G401.6 (cell line): Measurements from ENCODE around the gene TESK1.
"Not testable (repeated sequence)": the region's sequence is repeated elsewhere in the genome, so short reads cannot be mapped to it uniquely, and the experiment has no call there.

Source experiments
- FAIRE-seq: peaks from 2 replicates; lab custom pipeline; 2012; peaks lifted over from hg19 to GRCh38; lab: Jason Lieb, UNC

The TESK1 gene

DNA sequence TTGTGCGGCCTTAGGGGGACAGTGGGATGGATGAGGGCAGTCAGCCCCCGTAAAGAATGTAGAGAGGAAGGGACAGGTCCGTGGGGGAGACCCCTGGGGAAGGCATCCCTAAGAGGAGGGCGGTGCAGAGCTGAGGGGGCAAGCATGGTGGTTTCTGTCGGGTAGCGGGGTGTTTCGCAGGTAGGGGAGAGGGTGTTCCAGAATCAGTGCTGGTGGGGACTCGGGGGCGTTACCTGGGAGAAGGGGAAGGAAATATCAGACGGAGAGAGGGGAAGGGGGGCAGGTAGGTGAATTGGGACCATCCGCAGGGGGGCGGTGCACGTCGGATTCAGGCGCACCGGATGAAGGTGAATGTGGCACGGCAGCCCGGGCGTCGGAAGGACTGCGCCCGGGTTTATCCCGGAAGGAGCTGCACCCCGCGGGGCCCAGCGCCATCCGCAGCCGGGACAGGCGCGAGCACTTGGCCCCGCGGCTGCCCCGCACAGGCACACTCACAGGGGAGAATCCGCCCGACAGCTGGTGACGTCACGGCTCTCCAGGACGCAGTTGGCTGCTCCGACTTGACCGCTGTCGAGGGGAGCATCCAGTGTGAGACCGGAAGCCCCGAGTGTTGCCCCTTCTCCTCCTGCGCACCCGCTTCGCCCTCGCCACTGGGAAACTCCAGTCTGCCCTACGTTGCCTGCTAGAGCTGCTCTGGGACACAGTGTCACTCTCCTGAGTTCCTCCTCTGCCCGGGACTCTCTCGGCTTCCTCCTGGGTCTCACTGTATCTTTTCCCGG, 11.8 kb downstream of the TESK1 start:
- no peak for FAIRE-seq

DNA sequence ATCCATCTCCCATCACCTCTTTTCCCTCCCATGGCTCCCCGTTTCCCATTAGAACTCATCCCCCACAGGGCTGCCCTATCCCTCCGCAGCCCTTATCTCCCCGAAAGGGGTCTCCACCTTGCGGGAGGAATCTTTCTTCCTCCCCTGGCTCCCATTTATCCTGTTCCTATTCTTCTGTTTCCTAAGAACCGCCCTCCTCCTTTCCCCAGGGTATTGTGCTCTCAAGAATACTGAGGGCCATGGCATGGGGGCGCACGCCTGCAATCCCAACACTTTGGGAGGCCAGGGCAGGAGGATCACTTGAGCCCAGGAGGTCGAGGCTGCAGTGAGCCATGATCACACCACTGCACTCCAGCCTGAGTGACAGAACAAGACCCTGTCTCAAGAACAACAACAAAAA, 12.5 kb downstream of the TESK1 start:
- no peak for FAIRE-seq

DNA sequence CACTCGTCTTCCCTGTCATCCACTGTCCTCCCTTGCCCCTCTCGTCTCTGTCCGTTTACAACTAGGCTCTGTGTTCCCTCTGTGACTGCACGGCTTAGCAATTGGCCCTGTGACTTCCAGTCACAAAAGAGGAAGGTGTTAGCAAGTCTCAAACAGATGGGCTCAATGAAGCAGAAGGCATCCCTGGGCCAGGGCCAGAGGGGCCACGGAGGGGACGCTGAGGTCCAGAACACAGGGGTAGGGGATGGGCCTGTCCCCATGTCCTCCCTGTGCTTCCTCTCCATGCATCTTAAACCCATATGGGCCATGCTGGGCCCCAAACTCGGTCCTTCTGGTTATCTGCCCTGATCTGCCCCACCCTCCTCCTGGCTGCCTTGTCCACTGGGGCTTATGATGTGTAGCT, 13.3 kb downstream of the TESK1 start, which contains the start of gene CD72:
TSS of gene CD72 (minus strand) at position 89 of the 403 bp plus-strand sequence. CDS start 110 bp downstream, outside the sequence.
- FAIRE-seq: no peak

DNA sequence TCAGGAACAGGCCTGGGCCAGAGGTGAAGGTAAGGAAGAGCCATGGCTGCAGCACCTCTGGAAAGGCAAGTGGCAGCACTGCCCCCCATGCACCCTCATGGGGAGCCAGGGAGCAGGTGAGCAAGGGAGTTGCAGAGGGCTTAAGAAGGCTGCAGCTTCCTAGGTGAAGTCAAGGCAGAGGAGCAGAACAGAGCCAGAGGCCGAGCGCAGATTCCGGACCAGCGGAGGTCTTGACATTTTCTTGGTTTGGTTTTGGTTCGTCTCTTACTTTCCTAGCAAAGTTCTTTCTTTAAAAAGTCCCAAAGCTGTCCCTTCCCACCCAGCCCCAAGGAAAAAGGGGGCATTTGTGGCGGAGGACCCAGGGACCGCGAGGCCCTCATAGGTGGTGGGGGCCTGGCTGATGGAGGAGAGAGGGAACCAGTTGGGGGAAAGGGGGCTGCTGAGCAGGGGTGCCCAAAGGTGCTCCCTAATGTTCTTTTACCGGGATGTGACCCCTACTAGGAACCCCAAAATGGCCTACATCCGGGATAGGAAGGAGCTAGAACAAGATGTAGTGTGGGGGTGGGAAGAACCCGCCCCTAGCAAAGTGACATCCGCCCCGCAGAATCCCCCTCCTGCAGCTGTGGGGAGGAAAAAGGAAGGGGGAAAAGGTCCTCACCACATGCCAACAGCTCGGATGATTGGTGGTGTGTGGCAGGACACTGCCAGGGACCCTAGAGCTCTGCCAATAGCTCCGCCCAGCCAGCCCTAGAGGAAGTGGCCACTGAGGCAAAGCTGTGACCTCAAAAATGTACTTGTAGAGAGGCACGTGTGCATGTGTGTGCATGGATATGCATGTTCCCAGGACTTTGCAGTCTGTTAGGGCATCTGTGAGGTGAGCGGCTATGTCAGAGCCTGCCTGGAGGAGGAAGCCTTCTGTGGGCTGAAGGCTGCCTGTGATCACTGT, 14.1 kb downstream of the TESK1 start:
- no peak for FAIRE-seq

DNA sequence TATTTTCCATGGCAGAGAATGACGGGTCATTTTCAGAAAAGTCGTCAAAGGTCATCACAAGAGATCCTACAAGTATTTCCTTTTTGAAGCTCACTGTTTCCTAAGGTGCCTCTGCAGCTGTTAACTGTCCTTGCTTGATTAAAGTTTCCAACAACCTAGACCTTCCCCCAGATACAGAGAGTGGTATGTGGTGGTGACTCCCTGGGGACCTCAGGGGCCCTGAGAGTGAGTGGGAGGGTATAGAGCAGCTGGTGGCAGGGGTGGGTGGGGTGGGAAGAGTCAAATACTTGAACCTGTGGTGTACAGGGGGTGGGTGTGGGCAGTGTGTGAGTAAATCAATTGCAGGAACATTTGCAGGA, 14.7 kb downstream of the TESK1 start:
- FAIRE-seq: no peak

DNA sequence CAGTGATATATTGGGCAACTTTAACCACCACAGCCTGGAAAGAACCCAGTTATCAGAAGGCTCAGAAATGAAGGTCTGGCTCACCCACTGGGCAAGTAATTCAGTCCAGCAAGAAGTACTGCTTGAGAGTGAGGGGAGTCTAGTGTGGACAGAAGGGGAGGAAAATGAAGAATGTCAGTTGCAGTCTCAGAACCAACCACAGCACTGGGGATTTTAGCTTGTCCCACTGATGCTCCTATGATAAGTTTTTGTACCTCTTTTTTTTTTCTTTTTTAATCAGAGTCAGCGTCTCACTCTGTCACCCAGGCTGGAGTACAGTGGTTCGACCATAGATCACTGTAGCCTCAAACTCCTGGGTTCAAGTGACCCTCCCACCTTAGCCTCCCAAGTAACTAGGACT, 22.5 kb downstream of the TESK1 start:
- no peak for FAIRE-seq

DNA sequence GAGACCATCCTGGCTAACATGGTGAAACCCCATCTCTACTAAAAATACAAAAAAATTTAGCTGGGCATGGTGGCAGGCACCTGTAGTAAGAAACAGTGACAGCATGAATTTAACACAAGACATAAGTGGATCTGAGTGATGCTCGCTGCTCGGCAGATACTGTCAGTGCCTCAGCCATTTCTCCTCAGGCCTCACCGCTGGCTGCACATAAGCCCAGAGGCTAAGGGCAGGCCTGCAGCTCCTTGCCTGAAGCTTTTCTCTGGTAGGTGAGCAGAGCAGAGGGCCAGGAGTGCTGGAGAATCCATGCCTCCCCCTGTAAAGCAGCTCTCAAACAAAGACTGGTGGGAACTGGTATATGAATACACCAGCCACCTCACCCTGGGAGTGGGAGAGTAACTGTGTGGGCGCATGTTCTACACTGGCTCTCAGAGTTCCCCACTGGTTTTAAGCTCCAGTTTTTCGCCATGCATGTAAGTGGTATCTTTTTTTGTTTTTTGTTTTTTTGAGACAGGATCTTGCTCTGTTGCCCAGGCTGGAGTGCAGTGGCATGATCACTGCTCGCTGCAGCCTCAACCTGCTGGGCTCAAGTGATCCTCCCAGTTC, 23.4 kb downstream of the TESK1 start:
- FAIRE-seq: no peak

DNA sequence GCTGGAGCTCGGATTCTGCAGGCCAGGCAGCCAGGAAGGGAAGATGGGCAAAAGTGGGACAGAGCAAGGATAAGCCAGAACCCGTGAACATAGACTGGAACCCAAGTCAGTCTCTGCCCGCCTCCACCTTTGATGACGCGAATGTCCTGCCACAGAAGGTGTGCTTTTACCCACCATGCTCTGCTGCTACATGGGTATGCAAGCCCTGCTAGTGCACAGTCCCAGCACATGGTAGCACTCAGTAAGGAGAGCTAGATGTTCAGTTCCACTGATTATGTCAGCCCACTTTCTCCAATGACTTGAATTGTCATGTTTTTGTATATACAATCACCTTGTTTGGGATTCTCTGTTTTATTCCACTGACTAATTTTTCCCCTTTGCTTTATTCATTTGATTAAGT, 24.5 kb downstream of the TESK1 start:
- FAIRE-seq: no peak

DNA sequence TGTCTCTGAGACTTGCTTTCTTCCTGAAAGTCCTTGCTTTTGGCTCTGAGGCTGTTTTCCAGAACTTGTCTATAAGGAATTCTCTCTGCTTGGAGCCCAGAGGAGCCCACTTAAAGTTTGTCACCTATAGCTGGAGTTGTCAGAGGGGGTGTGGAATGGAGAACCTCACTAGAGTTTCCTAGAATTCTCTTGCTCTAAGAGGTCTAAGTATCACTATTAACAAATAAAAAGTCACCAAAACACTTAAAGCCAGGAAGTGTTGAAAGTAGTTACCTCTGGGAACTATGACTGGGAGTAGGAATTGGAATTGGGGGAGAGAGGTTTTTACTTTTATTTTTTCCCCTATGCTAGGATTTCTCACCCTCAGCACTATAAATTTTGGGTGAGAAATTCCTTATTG, 30.7 kb downstream of the TESK1 start:
- FAIRE-seq: no peak

DNA sequence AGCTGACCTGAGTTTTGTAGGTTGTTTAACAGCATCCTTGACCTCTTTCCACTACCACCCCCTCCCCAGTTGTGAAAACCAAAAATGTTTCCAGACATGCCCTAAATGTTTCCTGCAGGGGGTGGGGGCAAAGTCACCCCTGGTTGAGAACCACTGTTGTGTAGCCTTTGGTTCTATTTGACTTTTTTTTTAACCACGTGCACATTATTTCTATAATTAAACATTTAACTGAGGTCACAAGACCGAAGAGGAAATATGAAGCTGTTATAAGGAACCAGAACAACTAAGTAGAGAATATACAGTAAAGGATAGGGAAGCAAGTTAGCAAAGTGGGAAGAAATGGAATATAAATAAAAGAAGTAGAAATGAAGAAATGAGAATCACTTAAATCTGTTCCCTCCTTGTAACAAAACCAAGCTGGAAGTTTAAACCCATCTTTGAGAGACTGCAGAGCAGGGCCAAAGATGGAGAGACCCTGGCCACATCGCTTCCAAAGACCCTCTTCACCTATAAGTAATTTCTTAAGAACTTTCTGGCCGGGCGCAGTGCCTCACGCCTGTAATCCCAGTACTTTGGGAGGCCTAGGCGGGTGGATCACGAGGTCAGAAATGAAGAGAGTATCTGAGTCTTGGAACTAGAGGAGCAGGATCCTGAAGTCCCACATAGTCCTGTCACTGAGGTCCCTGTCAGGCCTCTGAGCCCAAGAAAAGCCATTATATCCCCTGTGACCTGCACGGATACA, 31.2 kb downstream of the TESK1 start:
- FAIRE-seq: no peak

DNA sequence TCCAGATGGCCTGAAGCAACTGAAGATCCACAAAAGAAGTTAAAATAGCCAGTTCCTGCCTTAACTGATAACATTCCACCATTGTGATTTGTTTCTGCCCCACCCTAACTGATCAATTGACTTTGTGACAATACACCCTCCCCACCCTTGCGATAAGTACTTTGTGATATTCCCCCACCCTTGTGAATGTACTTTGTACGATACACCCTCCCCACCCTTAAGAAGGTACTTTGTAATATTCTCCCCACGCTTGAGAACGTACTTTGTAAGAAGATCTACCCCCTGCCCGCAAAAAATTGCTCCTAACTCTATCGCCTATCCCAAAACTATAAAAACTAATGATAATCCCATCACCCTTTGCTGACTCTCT, 31.8 kb downstream of the TESK1 start:
- not testable (repeated sequence) for FAIRE-seq

DNA sequence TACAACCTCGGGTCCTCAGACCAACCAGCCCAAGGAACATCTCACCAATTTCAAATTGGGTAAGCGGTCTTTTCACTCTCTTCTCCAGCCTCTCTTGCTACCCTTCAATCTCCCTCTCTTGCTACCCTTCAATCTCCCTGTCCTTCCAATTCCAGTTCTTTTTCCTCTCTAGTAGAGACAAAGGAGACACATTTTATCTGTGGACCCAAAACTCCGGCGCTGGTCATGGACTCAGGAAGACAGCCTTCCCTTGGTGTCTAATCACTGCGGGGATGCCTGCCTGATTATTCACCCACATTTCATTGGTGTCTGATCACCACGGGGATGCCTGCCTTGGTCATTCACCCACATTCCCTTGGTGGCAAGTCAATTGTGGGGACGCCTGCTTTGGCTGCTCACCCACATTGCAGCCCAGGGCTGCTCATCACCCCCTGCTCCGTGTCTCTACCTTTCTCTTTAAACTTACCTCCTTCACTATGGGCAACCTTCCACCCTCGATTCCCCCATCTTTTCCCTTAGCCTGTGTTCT, 32.4 kb downstream of the TESK1 start:
- not testable (repeated sequence) for FAIRE-seq

DNA sequence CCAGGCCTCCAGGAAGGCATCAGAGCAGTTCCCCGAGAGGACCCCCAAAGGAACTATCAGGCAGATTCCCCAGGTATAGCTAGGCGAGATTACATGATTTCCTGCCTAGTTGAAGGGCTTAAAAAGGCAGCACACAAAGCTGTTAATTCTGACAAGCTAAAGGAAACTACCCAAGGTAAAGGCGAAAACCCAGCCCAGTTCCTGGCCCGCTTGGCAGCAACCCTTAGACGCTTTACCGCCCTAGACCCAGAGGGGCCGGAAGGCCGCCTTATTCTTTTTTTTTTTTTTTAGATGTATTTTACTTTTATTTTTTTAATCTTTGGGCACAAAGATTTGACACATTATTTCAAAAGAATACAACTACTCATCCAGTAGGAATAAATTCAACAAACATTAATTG, 33.7 kb downstream of the TESK1 start:
- not testable (repeated sequence) for FAIRE-seq

DNA sequence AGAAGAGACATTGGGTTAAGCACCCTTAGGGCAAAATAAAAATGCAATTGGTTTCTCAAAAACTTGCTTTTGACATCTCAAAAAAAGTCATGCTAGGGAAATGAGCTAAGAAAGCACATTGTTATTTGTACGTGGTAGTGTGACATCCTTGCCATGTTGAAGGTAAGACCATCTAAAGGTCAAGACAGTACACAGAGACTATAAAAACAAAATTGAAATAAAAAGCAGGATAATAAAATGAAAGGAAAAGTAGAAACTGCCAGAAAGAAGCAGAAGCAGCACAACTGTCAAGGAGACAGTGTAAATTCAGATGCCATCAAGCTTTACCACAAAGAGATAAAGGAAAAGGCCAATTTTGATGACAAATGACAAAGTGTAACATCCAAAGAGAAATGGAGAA, 34.2 kb downstream of the TESK1 start:
- FAIRE-seq: not testable (repeated sequence)

DNA sequence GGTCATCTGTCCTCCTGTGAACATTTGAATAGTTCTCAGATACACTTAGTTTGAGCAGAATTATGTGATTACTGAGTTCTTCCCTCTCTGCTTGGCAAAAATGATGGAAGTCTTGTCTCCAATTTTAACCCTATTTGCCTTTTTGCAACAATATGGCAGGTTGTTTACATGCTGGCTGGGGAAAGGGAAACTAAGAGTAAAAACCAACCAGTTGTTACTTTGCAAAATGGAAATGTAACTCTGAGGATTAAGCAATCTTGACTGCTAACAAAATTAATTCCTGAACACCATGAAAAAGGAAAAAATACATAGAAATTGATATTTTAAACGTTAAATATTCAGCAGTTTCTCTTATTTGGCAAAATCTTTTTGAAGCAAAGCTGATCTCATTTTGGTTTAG, 34.6 kb downstream of the TESK1 start:
- no peak for FAIRE-seq

DNA sequence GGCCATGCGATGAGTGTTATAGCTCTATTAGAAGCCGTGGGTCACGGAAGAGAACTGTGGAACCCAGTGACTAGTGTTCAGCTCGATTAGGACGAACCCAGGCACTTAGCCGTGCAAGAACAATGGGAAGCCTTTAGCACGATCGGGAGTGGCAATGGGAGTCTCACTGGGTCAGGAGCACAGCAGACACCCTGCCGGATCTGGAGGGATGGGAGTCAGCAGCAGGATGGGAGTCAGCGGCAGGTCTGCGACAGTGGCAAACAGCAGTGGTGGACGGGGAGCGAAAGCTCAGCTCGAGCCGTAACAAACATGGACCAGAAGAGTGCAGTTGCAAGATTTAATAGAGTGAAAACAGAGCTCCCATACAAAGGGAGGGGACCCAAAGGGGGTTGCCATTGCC, 35.4 kb downstream of the TESK1 start:
- not testable (repeated sequence) for FAIRE-seq

DNA sequence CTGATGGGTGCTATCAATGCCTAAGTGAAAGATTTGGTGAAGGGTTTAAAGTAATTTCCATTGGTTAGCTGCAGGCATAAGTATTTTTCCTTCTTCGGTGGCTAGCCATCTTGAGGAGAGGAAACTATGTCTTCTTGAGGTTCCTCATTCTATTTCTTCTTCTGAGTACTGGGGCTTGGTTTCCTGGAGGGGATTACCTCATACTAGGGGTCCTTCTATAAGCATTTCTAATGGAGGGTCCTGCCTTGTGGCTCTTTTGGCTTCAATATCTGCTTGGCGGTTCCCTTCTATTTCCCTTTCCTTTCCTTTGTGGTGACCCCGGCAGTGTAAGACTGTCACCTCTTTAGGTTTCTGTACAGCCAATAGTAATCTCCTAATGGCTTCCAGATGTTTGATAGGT, 36.4 kb downstream of the TESK1 start:
- not testable (repeated sequence) for FAIRE-seq

DNA sequence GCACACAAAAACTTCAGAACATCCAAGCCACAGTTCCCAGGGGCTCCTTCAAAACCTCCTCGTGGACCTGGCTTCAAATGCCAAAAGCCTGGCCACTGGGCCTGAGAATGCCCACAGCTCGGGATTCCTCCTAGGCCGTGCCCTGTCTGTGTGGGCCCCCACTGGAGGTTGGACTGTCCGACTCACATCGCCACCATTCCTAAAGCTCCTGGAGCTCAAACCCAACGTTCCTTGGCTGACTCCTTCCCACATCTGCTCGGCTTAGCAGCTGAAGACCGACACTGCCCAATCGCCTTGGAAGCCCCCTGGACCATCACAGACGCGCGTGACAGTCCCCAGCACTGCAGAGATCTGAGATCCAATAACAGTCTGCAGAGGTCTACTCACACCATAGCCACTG, 38.0 kb downstream of the TESK1 start:
- FAIRE-seq: no peak

DNA sequence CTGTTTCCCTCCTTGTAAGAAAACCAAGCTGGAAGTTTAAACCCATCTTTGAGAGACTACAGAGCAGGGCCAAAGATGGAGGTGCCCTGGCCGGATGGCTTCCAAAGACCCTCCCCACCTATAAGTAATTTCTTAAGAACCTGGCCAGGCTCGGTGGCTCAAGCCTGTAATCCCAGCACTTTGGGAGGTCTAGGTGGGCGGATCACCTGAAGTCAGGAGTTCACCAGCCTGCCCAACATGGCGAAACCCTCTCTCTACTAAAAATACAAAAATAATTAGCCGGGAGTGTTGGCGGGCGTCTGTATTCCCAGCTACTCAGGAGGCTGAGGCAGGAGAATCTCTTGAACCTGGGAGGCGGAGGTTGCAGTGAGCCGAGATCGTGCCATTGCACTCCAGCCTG, 40.7 kb downstream of the TESK1 start:
- FAIRE-seq: not testable (repeated sequence)

DNA sequence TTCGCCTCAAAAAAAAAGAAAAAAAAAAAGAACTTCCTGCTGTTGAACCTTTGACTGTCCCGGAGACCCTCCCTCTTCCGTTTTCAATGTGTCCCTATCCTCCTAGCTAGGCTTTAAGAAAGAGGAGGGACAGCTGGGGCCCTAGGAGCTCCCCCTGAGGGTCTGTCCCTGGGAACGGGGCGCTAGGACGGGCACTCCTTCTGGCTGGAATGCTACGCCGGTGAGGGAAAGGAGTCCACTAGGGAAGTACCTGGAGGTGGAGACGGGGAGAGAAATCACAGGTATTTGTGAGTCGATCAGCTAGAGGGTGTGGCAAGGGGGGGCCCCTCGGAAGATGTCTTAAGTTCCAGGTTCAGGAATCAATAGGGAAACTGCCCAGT, 41.1 kb downstream of the TESK1 start:
- no peak for FAIRE-seq

DNA sequence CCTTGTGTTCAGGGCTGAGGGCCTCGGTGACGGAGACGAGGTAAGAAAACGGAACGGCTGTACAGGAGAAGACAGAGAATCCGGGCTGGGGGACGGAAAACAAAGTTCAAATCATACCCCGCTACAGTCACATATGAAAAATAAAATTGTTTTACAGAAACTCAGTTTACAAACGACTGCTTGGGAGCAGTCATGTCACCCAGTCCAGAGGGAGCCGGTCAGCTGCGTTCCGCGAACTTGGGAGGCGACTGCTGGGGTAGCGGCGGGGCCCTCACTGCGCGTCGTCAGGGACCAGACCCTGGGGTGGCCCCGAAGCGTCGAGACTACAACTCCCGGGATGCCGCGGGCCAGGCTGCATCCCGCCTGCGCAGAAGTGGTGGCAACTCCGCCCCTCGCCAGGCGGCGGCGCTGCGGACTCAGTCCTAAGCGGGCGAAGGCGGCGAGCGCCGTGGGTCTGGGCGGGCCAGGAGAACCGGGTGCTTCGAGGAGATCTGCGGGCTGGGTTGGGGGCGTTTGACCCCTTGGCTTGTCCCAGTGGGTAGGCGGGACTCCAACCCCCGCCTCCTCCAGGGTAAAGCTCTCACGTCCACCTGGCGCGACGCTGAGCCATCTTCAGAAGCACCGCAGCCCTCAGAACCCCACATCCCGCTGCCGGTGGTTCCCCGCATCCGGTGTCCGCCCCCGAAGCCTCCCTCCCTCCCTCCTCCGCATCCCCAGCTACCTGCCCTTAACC, 41.6 kb downstream of the TESK1 start:
- FAIRE-seq: peak; percentile 73
